GM13977 (cell line): Measurements from ENCODE around the gene CDC16.

Experiments used
- DNase-seq: peaks from one replicate; pipeline ENCODE4 v3.0.0; 2012; ENCODE audit warnings: low spot score
- in situ Hi-C: fragments of 300-500 bp; cut with MboI; formaldehyde crosslinking; loops from one replicate; pipeline ENCODE4 v1.12.0; 2022; ENCODE audit warnings: low sequenced_read_pairs, low pct_unique_long_range_greater_than_20kb, mixed read lengths, inconsistent platforms; ENCODE audit not compliant: unreplicated experiment
- TF ChIP-seq, protein P1 (sequence below): IDR thresholded peaks from 2 replicates; pipeline ENCODE4 v1.5.1; 2012; ENCODE audit warnings: mild to moderate bottlenecking, control low read depth; ENCODE audit not compliant: insufficient read depth; ENCODE audit errors: extremely low read depth, missing control alignments

CDC16 gene

DNA sequence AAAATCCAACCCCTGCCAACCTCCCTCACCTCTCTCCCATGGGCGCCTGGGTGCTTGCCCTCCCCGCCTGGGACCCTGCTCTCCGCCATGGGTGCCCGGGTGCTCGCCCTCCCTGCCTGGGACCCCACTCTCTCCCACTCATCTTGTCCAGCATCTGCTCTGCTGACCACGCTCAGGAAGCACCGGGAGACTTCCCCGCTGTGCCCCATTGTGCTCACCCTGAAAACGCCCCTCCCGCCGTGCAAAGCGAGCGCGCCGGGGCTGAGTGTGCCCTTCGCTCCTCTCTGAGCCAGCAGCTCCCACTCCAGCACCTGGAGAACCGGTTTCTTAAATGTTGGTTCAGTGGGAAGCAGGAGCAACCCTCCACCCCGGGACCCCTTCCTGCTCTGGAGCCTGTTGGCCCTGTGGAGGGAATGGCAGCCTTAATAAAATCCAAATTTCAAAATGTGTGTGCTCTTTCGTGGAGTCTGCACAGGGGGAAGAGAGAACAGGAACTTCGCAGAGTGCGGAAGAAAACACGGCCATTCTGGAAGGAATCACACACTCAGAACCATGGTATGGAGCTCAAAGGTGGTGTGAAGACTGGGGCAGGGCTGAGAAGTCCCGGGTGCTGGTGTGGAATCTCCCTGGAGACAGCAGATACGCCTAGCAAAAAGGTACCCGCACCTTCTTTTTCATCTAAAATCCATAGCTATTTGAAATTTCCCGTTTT lies 23.1 kb upstream of the CDC16 start:
- TF ChIP-seq, protein P1, sequence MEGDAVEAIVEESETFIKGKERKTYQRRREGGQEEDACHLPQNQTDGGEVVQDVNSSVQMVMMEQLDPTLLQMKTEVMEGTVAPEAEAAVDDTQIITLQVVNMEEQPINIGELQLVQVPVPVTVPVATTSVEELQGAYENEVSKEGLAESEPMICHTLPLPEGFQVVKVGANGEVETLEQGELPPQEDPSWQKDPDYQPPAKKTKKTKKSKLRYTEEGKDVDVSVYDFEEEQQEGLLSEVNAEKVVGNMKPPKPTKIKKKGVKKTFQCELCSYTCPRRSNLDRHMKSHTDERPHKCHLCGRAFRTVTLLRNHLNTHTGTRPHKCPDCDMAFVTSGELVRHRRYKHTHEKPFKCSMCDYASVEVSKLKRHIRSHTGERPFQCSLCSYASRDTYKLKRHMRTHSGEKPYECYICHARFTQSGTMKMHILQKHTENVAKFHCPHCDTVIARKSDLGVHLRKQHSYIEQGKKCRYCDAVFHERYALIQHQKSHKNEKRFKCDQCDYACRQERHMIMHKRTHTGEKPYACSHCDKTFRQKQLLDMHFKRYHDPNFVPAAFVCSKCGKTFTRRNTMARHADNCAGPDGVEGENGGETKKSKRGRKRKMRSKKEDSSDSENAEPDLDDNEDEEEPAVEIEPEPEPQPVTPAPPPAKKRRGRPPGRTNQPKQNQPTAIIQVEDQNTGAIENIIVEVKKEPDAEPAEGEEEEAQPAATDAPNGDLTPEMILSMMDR = no peak
- in situ Hi-C loops = no loop called here
- no peak for DNase-seq

DNA sequence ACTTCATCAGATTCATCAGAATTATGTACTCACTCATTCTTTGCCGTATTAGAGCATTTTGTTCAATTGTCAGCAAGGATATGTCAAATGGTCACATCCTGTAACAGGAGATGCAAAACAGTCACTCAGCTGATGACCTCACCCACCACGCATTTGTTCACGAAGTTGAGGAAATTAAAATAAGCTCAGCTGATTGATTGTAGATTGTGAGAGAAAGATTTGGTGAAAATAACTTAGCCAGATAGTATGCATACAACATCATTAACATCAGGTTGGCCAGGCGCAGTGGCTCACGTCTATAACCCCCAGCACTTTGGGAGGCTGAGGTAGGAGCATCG lies 22.6 kb upstream of the CDC16 start:
- DNase-seq = no peak
- TF ChIP-seq, protein P1 = no peak
- in situ Hi-C loops = no loop called here

DNA sequence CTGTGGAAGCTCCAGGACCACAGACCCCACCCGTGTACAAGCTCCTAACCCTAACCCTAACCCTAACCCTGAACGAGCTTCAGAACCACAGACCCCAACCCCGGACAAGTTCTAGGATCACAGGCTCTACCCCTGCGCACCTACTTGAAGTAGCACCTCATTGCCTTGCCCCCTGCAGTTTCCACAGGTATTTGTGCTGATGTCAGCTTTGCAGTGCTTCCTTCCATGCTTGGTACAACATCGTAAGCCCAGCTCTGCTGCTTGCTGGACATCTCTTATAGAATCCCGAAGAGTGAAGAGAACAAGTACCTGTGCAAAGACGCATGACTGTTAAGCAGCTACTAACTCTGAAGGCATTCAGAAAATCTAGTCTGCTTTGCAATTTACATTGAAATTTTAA lies 20.7 kb upstream of the CDC16 start:
- TF ChIP-seq, protein P1 = no peak
- in situ Hi-C loops = no loop called here
- DNase-seq = no peak

DNA sequence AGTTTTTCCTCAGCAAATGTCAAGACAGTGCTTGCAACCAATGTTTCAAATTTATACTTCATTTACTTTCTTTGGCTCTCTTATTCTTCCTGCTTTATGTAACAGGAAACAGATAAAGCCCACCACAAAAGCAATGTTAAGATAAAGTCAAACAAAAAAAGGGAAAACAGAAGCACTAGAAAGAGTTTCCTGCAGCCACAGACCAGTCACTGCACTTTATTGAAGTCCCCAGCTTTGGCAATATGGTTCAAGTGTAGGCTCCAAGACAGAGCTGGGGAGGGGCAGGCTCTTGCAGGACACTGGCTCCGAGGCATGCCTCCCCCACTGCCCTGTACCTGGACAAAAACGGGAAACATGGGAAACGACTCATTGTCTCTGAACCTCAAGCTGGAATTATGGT lies 15.3 kb upstream of the CDC16 start:
- TF ChIP-seq, protein P1 = no peak
- in situ Hi-C loops = no loop called here
- no peak for DNase-seq

DNA sequence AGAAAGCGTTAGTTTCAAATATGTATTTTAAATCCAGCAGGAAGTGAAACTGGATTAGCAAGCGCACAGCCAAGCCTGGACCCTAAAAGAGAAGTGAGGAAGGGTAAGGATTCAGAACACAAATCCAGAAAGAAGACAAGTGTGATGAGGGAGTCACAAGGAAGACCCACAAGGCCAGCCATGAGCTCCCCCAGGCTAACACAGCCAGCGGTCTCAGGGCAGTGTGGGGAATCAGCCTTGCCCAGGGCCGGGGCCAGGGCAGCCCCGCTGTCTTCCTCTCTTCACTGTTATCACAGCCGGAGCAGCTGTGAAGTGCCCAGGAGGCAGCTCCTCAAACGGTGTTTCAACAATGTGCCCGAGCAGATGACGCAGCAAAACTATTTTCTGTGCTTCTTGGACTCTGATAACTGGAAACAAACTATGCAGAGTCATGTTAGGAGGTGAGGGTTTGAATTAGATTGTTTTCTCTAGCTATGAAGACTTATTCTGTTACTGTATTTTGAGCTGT lies 12.2 kb upstream of the CDC16 start:
- in situ Hi-C loops = no loop called here
- DNase-seq = peak; percentile 51
- TF ChIP-seq, protein P1 = no peak

DNA sequence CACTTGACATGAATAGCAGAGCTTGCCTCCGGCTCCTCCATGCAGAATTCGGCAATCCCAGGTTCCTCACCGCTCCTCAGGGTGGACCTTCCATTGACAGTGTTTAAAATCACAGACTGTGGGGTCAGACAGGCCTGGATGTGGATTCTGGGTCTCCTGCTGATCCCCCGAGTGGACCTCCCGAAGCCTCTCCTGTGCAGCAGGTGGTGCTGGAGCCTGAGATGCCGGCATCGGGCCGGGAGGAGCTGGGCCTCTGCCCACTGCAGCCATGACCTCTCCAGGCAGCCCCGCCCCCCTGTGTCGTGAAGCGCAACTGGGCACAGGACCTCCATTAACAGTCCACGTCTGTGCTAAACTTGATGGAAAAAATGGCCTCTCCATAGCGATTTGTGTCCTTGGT lies 10.5 kb upstream of the CDC16 start:
- DNase-seq = no peak

More for the DNA sequence above, 10.5 kb upstream of the CDC16 start:
- in situ Hi-C loops = no loop called here
- TF ChIP-seq, protein P1 = no peak
